Measurements from ENCODE around the gene EXPH5. TPM values are rescaled to one million over a fixed set of nuclear protein-coding genes. Genes with fewer than 3 reads are reported as not detected.

The EXPH5 gene
- total and polyA plus RNA-seq, 2 donors, result 0.33 to 5.1 TPM

GRCh38 chr11:108568195-108568858, 25.2 kb downstream of the EXPH5 start:
- WGBS, result 75% methylated on average over 11 of the region's 11 CpGs

GRCh38 chr11:108565653-108566052, 27.9 kb downstream of the EXPH5 start:
- Histone ChIP-seq H3K4me1 (ENCODE audit: insufficient read depth) (no peaks in the 10 kb centered on the region), H3K4me3 (ENCODE audit: low read depth, low read length) (no peak overlapping the region), H3K36me3 (ENCODE audit: insufficient read depth) (no peaks in the 10 kb centered on the region), H3K27ac (ENCODE audit: low read depth) (no peak overlapping the region)
- no peak for DNase-seq (ENCODE audit: extremely low spot score)
- 80% methylated on average over 3 of the region's 3 CpGs for WGBS

More at GRCh38 chr11:108568195-108568858, 25.2 kb downstream of the EXPH5 start:
- DNase-seq (ENCODE audit: extremely low spot score), result no peak
- Histone ChIP-seq H3K4me1 (ENCODE audit: insufficient read depth) (no peaks in the 10 kb centered on the region), H3K4me3 (ENCODE audit: low read depth, low read length) (no peak overlapping the region), H3K27ac (ENCODE audit: low read depth) (no peak overlapping the region), H3K36me3 (ENCODE audit: insufficient read depth) (no peaks in the 10 kb centered on the region)

DNA sequence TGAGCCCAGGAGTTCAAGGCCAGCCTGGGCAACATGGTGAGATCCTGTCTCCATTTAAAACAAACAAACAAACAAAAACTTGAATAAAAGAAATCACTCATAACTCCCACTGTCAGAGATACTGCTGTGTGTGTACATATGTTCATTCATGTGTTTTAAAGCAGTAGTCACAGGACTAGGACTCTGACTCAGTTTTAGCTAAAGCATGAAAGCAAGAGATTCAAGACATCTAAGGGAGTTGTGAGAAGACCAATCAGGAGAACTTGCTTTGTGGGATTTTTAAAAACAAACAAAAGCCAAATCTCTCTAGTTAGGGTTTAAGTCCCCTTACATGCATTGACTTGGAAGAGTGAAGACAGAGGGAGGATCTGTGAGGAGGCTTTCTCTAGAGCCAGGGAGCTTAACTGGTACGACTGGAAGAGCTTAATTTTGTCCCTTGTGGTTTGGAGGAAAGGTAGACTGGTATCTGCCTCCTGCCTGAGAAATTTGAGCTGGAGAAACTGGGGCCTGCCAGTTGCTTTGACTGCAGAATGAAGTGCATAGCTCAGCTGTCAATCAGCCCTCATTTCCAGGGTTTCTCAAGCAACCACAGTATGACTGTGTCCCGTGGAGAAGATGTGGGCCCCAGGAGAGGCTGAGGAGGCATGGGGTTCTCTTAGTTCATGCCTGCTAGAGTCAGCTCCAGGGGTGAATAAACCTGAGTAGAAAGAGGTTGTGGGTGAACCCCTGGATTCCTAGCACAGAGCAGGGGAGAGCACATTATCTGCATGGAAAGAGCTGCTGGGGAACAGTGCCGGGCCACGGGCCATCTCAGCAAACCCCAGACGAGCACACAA, 30.6 kb downstream of the EXPH5 start:
- Histone ChIP-seq H3K4me1 (ENCODE audit: insufficient read depth) (no peaks in the 10 kb centered on the region), H3K4me3 (ENCODE audit: low read depth, low read length) (no peak overlapping the region), H3K27ac (ENCODE audit: low read depth) (no peak overlapping the region), H3K36me3 (ENCODE audit: insufficient read depth) (no peaks in the 10 kb centered on the region)
- no peak for DNase-seq (ENCODE audit: extremely low spot score)
- WGBS, result 75% methylated on average over 5 of the region's 5 CpGs

DNA sequence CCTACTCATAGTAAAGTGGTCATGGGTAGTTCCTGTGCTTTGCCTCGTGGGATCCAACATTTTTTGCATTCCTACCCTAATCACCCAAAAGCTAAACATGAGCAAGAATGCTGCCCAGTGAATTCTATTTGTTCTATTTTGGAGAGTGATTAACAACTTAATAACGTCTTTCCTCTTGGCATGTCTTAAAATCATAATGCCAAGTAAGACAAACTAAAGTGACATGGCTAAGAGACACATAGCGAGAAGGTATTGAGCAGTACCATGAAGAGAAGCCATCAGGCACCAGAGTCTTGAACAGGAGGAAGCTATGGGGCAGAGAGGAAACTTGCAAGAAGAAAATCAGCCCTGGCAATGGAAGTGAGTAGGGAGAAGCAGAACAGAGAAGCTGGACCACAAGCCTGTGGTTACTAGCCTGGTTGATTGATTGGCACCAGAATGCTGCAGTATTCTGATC, 32.0 kb downstream of the EXPH5 start:
- 37% methylated on average over 3 of the region's 3 CpGs for WGBS
- no peaks in the 10 kb centered on the region for H3K4me1 ChIP-seq (ENCODE audit: insufficient read depth)
- no peak overlapping the region for H3K4me3 ChIP-seq (ENCODE audit: low read depth, low read length)
- no peak overlapping the region for H3K27ac ChIP-seq (ENCODE audit: low read depth)
- no peak for DNase-seq (ENCODE audit: extremely low spot score)
- no peaks in the 10 kb centered on the region for H3K36me3 ChIP-seq (ENCODE audit: insufficient read depth)

DNA sequence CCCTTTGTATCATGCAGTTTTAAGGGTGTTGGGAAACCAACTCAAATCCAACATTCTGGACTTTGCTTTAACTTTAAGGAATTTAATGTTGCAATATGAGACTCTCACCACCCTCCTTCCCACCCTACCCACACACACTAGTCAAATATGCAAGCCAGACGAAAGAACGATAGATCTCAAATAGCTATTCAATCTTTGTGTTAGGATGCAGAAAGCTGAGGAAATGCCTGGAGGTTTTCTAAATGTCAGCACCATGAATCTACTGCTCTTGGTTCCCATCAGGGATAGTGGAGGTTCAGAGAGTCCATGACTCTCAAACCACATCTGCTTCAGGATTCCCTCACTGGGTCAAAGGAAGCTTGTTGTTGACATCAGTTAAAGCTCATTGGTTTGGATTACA, 33.7 kb downstream of the EXPH5 start:
- no peak overlapping the region for H3K27ac ChIP-seq (ENCODE audit: low read depth)

DNA sequence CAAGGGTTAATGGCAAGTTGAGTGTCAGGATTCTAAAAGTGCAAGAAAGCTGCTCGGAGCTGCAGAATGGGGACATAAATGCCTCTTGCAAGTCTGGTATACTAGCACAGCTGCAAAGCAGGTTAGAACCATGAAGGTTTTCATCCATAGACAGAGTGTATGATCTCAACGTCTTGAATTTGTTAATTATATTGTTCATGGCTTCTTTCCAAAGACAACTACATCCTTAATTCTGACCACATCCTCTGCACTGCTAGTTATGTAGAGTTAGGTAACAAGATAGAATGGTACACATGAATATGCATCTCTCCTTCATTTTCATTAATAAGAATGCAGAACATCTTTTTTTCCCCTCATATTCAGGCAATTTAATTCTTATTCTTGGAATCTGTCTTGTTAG, 34.2 kb downstream of the EXPH5 start:
- Histone ChIP-seq H3K27ac (ENCODE audit: low read depth) (no peak overlapping the region), H3K36me3 (ENCODE audit: insufficient read depth) (no peaks in the 10 kb centered on the region), H3K4me1 (ENCODE audit: insufficient read depth) (no peaks in the 10 kb centered on the region), H3K4me3 (ENCODE audit: low read depth, low read length) (no peak overlapping the region)
- no peak for DNase-seq (ENCODE audit: extremely low spot score)
- 20% methylated on average over 2 of the region's 2 CpGs for WGBS

More for the DNA sequence above, 33.7 kb downstream of the EXPH5 start:
- no peaks in the 10 kb centered on the region for H3K4me1 ChIP-seq (ENCODE audit: insufficient read depth)
- no peak for DNase-seq (ENCODE audit: extremely low spot score)
- WGBS, result 36% methylated on average over 2 of the region's 2 CpGs
- no peak overlapping the region for H3K4me3 ChIP-seq (ENCODE audit: low read depth, low read length)
- H3K36me3 ChIP-seq (ENCODE audit: insufficient read depth), result no peaks in the 10 kb centered on the region

GRCh38 chr11:108558222-108558621, 35.3 kb downstream of the EXPH5 start:
- Histone ChIP-seq H3K36me3 (ENCODE audit: insufficient read depth) (no peaks in the 10 kb centered on the region), H3K27ac (ENCODE audit: low read depth) (no peak overlapping the region), H3K4me3 (ENCODE audit: low read depth, low read length) (no peak overlapping the region), H3K4me1 (ENCODE audit: insufficient read depth) (no peaks in the 10 kb centered on the region)
- DNase-seq (ENCODE audit: extremely low spot score), result no peak
- 97% methylated on average over 2 of the region's 2 CpGs for WGBS

- Histone ChIP-seq H3K27ac (ENCODE audit: low read depth) (no peak overlapping the region), H3K36me3 (ENCODE audit: insufficient read depth) (no peaks in the 10 kb centered on the region), H3K4me1 (ENCODE audit: insufficient read depth) (no peaks in the 10 kb centered on the region), H3K4me3 (ENCODE audit: low read depth, low read length) (no peak overlapping the region)
- WGBS, result 45% methylated on average over 2 of the region's 2 CpGs
- DNase-seq (ENCODE audit: extremely low spot score), result no peak
Measured at GRCh38 chr11:108556019-108556418, 37.5 kb downstream of the EXPH5 start.

GRCh38 chr11:108551651-108552462, 41.7 kb downstream of the EXPH5 start:
- Histone ChIP-seq H3K4me3 (ENCODE audit: low read depth, low read length) (no peak overlapping the region), H3K27ac (ENCODE audit: low read depth) (peak overlapping the region; percentile 76), H3K36me3 (ENCODE audit: insufficient read depth) (no peaks in the 10 kb centered on the region), H3K4me1 (ENCODE audit: insufficient read depth) (no peaks in the 10 kb centered on the region)
- 36% methylated on average over 10 of the region's 10 CpGs for WGBS
- DNase-seq (ENCODE audit: extremely low spot score), result peak; percentile 21

- Histone ChIP-seq H3K36me3 (ENCODE audit: insufficient read depth) (no peaks in the 10 kb centered on the region), H3K4me1 (ENCODE audit: insufficient read depth) (no peaks in the 10 kb centered on the region), H3K27ac (ENCODE audit: low read depth) (no peak overlapping the region), H3K4me3 (ENCODE audit: low read depth, low read length) (no peak overlapping the region)
- WGBS, result 77% methylated on average over 3 of the region's 3 CpGs
- no peak for DNase-seq (ENCODE audit: extremely low spot score)
Measured at GRCh38 chr11:108549319-108549885, 44.2 kb downstream of the EXPH5 start.

GRCh38 chr11:108545909-108546501, 47.6 kb downstream of the EXPH5 start:
- no peak for DNase-seq (ENCODE audit: extremely low spot score)
- Histone ChIP-seq H3K27ac (ENCODE audit: low read depth) (no peak overlapping the region), H3K4me3 (ENCODE audit: low read depth, low read length) (no peak overlapping the region), H3K4me1 (ENCODE audit: insufficient read depth) (no peaks in the 10 kb centered on the region), H3K36me3 (ENCODE audit: insufficient read depth) (no peaks in the 10 kb centered on the region)
- WGBS, result 82% methylated on average over 5 of the region's 5 CpGs

- Histone ChIP-seq H3K36me3 (ENCODE audit: insufficient read depth) (no peaks in the 10 kb centered on the region), H3K27ac (ENCODE audit: low read depth) (no peak overlapping the region), H3K4me3 (ENCODE audit: low read depth, low read length) (no peak overlapping the region), H3K4me1 (ENCODE audit: insufficient read depth) (no peaks in the 10 kb centered on the region)
- no peak for DNase-seq (ENCODE audit: extremely low spot score)
- WGBS, result 73% methylated on average over 5 of the region's 5 CpGs
Measured at GRCh38 chr11:108543316-108543964, 50.1 kb downstream of the EXPH5 start.

GRCh38 chr11:108541531-108541930, 52.0 kb downstream of the EXPH5 start:
- H3K27ac ChIP-seq (ENCODE audit: low read depth), result no peak overlapping the region
- no peaks in the 10 kb centered on the region for H3K36me3 ChIP-seq (ENCODE audit: insufficient read depth)
- H3K4me1 ChIP-seq (ENCODE audit: insufficient read depth), result no peaks in the 10 kb centered on the region
- no peak overlapping the region for H3K4me3 ChIP-seq (ENCODE audit: low read depth, low read length)
- no peak for DNase-seq (ENCODE audit: extremely low spot score)

Data from urinary bladder (tissue), 4 donors.